NCI-H460 (cell line): ENCODE data around the gene FRMD8. TPM values are rescaled to one million over a fixed set of nuclear protein-coding genes. Genes with fewer than 3 reads are reported as not detected.
"Not testable (repeated sequence)": the region's sequence is repeated elsewhere in the genome, so short reads cannot be mapped to it uniquely, and the experiment has no call there.

Experiments used
- DNase-seq: peaks from one replicate; pipeline ENCODE4 v3.0.0-alpha.2; 2016; ENCODE audit warnings: low read depth; ENCODE audit errors: extremely low read depth
- small RNA-seq, 2 experiments: library from RNA; depleted of rRNA; stranded (forward); fragments of <200 nt; gene quantifications; one replicate each; pipeline ENCODE3, GENCODE V24; 2014
- total RNA-seq: library from RNA; depleted of rRNA; stranded (reverse); fragments of >200 nt; shearing (Covaris generic); gene quantifications from 2 replicates; pipeline ENCODE4 v1.2.3, GENCODE V29; 2014; rRNA removed

FRMD8 gene
- total RNA-seq, 1 experiment from 2014 or later: 14.4 TPM

DNA sequence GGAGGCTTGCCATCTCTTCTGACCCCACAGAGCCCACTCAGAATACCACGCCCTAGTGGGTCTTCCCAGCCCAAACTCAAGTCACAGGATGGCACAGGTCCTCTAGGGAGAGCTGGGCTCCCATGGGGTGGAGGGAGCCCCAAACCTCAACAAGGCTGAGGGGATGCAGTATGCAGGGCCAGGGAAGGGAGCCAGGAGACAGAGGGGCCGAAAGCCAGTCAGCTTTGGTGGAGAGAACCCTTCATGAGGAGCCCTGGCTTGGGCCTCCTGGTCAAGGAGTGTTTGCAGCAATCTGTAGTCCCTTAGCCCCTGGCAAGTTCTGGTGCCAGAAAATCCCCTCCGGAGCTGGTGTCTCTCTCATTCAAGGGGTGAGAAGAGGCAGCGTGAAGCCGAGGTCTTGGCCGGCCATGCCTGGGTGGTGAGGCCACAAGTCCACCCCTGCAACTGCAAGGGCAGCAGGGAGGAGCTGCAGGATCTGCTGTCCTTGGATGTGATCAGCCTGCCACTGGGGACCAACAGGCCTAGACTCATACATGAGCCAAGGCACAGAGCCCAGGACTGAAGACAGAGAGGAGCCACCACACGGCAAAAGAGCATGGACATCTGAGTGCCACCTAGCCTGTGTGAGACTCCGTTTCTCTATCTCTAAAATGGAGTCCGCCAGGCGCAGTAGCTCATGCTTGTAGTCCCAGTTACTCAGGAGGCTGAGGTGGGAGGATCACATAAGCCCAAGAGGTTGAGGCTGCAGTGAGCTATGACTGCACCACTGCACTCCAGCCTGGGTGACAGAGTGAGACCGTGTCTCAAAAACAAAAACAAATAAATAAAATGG is 60.2 kb downstream of the FRMD8 start:
- no peak for DNase-seq

GRCh38 chr11:65448074-65448417 is 61.6 kb downstream of the FRMD8 start:
- no peak for DNase-seq

- no peak for DNase-seq
Measured at GRCh38 chr11:65448418-65449105, 62.1 kb downstream of the FRMD8 start.

DNA sequence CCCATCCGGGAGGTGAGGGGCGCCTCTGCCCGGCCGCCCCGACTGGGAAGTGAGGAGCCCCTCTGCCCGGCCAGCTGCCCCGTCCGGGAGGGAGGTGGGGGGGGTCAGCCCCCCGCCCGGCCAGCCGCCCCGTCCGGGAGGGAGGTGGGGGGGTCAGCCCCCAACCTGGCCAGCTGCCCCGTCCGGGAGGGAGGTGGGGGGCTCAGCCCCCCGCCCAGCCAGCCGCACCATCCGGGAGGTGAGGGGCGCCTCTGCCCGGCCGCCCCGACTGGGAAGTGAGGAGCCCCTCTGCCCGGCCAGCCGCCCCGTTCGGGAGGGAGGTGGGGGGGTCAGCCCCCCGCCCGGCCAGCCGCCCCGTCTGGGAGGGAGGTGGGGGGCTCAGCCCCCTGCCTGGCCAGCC is 64.9 kb downstream of the FRMD8 start:
- DNase-seq: not testable (repeated sequence)

GRCh38 chr11:65452259-65452658 is 65.8 kb downstream of the FRMD8 start:
- DNase-seq: not testable (repeated sequence)

DNA sequence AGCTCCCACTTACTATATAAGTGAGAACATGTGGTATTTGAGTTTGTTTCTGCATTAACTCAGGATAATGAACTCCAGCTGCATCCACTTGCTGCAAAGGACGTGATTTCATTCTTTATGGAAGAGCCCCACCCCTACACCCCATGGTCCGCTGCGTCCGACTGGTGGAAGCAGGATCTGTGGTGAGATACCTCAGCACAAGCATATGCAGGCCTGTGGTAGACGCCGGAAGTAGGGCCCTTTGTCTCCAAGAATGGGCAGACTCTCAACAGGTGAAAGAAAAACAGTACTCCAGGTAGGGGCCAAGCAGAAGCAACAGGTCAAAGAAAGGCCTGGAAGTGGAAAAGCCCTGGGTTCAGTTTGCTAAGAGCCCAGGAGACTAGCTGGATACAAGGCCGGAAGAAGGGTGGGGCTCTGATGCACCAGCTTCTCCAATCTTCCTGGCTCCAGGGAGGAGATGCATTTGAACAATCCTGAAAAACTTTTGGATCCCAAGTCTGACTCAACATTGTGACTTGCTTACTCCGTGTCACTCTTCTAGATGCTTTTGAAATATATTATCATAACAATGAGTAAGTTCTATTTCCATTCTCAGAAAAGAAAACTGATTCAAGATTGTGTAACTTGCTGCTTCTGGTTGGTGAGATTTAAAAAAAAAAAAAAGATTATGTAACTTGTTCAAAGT is 66.5 kb downstream of the FRMD8 start:
- no peak for DNase-seq

- DNase-seq: no peak
Measured at GRCh38 chr11:65454311-65454695, 67.9 kb downstream of the FRMD8 start.

DNA sequence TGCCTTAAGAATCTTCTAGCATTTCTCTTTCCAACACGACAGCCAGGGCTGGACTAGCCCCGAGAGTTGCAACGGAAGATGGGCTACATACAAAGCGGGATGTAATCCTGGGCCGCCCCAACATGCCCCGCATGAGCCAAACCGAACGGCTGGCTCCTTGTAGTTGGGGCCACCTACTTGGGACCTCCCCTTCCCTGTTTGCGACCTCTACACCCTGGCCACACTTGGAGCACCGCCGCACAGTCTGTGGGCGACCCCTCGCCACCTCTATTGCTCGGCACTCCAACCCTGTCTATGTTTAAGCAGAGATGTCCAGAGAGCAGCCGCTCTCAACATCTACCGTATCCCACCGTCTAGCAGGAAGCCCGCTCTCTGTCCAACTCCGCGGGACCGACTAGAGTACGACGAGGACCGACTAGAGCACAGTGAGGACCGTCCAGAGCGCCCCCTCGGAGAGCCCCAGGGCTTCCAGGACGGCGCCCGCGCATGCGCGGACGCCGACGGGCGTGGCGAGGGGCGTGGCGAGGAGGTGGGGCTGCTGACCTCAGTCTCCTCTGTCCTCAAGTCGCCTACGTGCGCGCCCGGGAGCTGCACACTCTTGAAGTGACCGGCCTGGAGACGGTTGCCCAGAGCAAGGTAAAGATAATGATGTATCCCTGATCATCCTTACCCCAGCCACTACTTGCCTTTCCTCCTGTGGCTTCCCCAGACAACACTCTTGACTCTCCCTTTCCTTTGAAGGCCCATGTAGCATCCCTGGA is 68.4 kb downstream of the FRMD8 start:
- DNase-seq: peak; percentile 82

- DNase-seq: no peak
Measured at GRCh38 chr11:65456418-65456817, 70.0 kb downstream of the FRMD8 start.

DNA sequence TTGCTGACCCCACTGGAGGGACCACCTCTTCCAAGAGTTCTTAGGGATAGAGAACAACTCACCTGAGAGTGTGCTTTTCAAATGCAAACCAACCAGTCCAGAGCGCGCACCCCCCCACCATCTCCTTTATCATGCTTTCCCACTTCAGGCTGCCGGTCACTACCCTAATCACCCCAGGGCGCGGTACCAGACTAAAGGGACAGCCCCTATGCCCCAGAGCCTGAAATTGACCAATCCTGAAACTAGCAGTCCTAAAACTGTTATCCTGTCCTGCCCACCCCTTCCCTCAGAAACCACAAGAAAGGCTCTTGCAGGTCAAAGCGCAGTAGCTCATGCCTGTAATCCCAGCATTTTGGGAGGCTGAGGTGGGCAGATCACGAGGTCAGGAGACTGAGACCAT is 73.1 kb downstream of the FRMD8 start:
- DNase-seq: no peak

Small RNA genes lying within 50 kb of the gene (small RNA-seq; reads per million reads assigned to genes)
- gene RF01684: 0 reads per million in 2 experiments

Other genes with a start within 250 kb of the FRMD8 start
- gene SPDYC, start 216.4 kb upstream of the FRMD8 start, total RNA-seq: not detected in 2 replicates
- 42.2 and 46.7 TPM in 2 replicates for gene CAPN1, start 204.7 kb upstream of the FRMD8 start, total RNA-seq
- 3.4 and 7.0 TPM in 2 replicates for gene POLA2, start 124.7 kb upstream of the FRMD8 start, total RNA-seq
- gene CDC42EP2, start 71.8 kb upstream of the FRMD8 start, total RNA-seq: 15.1 and 18.2 TPM in 2 replicates
- gene DPF2, start 52.8 kb upstream of the FRMD8 start, total RNA-seq: 26.6 and 28.0 TPM in 2 replicates
- 0.25 and 0.26 TPM in 2 replicates for gene TIGD3, start 31.9 kb upstream of the FRMD8 start, total RNA-seq
- gene SLC25A45, start 4.0 kb upstream of the FRMD8 start, total RNA-seq: 2.0 and 4.0 TPM in 2 replicates
- 50.1 and 58.2 TPM in 2 replicates for gene NEAT1, start 36.2 kb downstream of the FRMD8 start, total RNA-seq
- gene MALAT1, start 112.4 kb downstream of the FRMD8 start, total RNA-seq: 1,855 and 2,221 TPM in 2 replicates
- 45.0 and 47.3 TPM in 2 replicates for gene SCYL1, start 138.4 kb downstream of the FRMD8 start, total RNA-seq
- gene LTBP3, start 171.7 kb downstream of the FRMD8 start, total RNA-seq: 13.9 and 23.9 TPM in 2 replicates
- 14.9 and 20.6 TPM in 2 replicates for gene ZNRD2, start 183.8 kb downstream of the FRMD8 start, total RNA-seq
- gene FAM89B, start 185.9 kb downstream of the FRMD8 start, total RNA-seq: 6.6 and 11.5 TPM in 2 replicates
- gene EHBP1L1, start 189.4 kb downstream of the FRMD8 start, total RNA-seq: 12.8 and 15.3 TPM in 2 replicates
- not detected in 2 replicates for gene KCNK7, start 209.2 kb downstream of the FRMD8 start, total RNA-seq
- 15.9 and 19.2 TPM in 2 replicates for gene MAP3K11, start 227.6 kb downstream of the FRMD8 start, total RNA-seq
- gene PCNX3, start 229.1 kb downstream of the FRMD8 start, total RNA-seq: 12.3 and 13.8 TPM in 2 replicates